Esophagus muscularis mucosa (tissue), 4 donors: ENCODE data around the gene DIP2C. TPM values are rescaled to one million over a fixed set of nuclear protein-coding genes. Genes with fewer than 3 reads are reported as not detected.

Source experiments
- DNase-seq: peaks from one replicate; pipeline ENCODE4 v3.0.0-alpha.2; 2017; ENCODE audit errors: extremely low spot score
- H3K27ac ChIP-seq, 4 donors: fragments of 200-600 bp; sonication (generic); replicated peaks in 1 of 4; 1 replicate in 3 of 4; 2 replicates in 1 of 4; pipeline ENCODE4 v1.5.1; 2016 to 2019; ENCODE audit warnings: mild to moderate bottlenecking in 1 of 4
- H3K27me3 ChIP-seq, 4 donors: fragments of 200-600 bp; sonication (generic); one replicate each; pipeline versions ENCODE4 v1.5.1 to v1.6.0; 2016 to 2019
- H3K36me3 ChIP-seq, 4 donors: fragments of 200-600 bp; sonication (generic); one replicate each; pipeline ENCODE4 v1.5.1; 2016 to 2019
- H3K4me1 ChIP-seq, 4 donors: fragments of 200-600 bp; sonication (generic); one replicate each; pipeline ENCODE4 v1.5.1; 2016 to 2019
- H3K4me3 ChIP-seq, 4 donors: fragments of 200-600 bp; sonication (generic); 1 replicate in 2 of 4; 2 replicates in 2 of 4; pipeline ENCODE4 v1.5.1; 2016 to 2019; ENCODE audit warnings: mild to moderate bottlenecking in 4 of 4, moderate library complexity in 1 of 4
- H3K9me3 ChIP-seq, 4 donors: fragments of 200-600 bp; sonication (generic); 1 replicate in 3 of 4; 2 replicates in 1 of 4; pipeline ENCODE4 v1.5.1; 2016 to 2019
- EP300 ChIP-seq: sonication (generic); formaldehyde crosslinking; IDR thresholded peaks from one replicate; pipeline ENCODE4 v1.6.1; 2017; ENCODE audit warnings: antibody characterized with exemption
- POLR2A ChIP-seq: fragments of 450-650 bp; IDR thresholded peaks from one replicate; pipeline ENCODE4 v1.6.1; 2017; ENCODE audit warnings: antibody characterized with exemption, moderate library complexity, mild to moderate bottlenecking, low read depth
- POLR2AphosphoS5 ChIP-seq, 2 donors: sonication (generic); formaldehyde crosslinking; IDR thresholded peaks; one replicate each; pipeline ENCODE4 v1.6.1; 2017; ENCODE audit warnings: antibody characterized with exemption in 2 of 2
- WGBS: methylation state at CpG from one replicate; pipeline ENCODE4 v1.1.5; 2018; 5-methylcytosine and 5-hydroxymethylcytosine counted together
- intact Hi-C: fragments of 100-400 bp; cut with DNase I; formaldehyde crosslinking; loops from one replicate; pipeline ENCODE4 v1.15.1; 2023
- total RNA-seq, 4 donors: library from RNA; depleted of rRNA; stranded (reverse); fragments of >200 nt; gene quantifications; one replicate each; pipeline versions ENCODE4 v1.1.0 to v1.2.1, GENCODE V29; 2016
- TF ChIP-seq, protein P1 (sequence below), 3 experiments: fragments of 200-600 bp in 2 of 3; fragments of 450-650 bp in 1 of 3; sonication (generic) in 2 of 3; IDR thresholded peaks; one replicate each; pipeline ENCODE4 v1.5.1; 2017 to 2019; ENCODE audit warnings: antibody characterized with exemption in 3 of 3, mild to moderate bottlenecking in 2 of 3, moderate library complexity in 1 of 3

Gene DIP2C
- total RNA-seq, 4 donors from 2014 or later, result 38.6 to 66.4 (median 55.7) TPM

DNA sequence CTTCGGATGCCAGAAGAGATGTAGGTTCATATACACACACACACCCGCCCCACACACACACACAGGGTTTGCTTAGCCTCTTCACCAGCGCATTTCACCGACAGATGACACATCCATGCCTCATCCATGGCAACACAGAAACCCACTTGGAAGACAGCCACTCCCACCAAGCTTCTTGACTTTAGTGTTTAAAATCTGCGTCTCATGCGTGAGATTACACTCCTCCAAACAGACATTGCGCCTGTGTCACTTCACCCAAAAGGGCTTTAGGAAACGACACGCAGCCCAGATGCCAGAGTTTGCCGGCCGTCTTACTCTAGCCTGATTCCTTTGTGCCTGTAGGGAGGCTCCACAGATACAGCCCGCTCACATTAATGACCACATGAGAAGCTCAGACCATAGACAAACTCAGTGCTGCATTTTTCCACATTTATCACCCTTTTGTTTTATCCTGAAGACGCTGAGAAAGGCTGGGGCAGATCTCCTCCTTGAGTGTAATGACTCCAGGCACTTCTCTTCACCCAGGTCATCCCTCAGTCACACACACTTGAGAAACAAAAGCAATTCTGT lies 73.8 kb downstream of the DIP2C start:
- DNase-seq, result no peak

DNA sequence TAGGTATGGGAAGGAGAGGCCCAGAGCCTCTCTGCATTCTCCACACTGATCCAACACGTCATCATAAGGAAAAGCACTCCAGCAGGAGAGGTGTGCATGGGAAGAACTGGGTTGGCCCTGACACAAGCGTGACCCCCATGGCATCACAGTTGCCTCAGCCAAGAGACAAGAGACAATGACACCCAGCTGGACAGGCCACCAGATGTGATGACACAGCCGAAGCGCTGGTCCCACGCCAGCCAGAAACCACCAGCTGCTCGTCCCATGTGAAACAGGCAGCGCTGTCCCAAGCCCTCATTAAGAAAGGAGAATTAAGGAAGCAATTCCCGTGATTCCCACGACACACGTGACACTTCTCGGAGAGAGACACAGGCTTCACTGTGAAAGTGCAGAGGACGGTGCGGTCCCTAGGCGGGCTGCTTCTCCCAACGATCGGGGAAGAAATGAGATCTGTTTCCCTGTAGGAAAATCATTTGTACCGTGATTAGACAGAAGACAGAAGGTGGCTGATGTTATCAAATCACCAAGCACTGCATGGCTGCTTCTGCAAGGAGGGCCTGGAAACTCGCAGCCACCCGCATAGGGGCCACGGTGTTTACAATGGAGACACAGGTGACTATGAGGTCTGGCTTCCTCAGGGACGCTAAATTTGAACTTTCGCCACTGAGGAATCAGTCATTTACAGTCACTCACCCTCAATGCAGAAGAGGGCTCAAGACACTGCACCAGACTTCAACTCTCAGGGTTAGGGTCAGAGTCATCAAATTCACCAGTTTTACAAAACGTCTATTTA lies 74.5 kb downstream of the DIP2C start:
- Histone ChIP-seq H3K36me3 (no peaks in the 10 kb centered on the region), H3K27ac (peak overlapping the region; percentile 61 to 69 (median 66)), H3K4me1 (peaks cover 51 to 98% (median 97%) of the 10 kb centered on the region in 4 donors), H3K9me3 (no peaks in the 10 kb centered on the region), H3K27me3 (no peaks in the 10 kb centered on the region), H3K4me3 (no peak overlapping the region)
- no peak for TF ChIP-seq EP300
- no peak for TF ChIP-seq POLR2A
- no peak for TF ChIP-seq POLR2AphosphoS5 (IDR thresholded peaks at IDR 0.05)
- TF ChIP-seq, protein P1, sequence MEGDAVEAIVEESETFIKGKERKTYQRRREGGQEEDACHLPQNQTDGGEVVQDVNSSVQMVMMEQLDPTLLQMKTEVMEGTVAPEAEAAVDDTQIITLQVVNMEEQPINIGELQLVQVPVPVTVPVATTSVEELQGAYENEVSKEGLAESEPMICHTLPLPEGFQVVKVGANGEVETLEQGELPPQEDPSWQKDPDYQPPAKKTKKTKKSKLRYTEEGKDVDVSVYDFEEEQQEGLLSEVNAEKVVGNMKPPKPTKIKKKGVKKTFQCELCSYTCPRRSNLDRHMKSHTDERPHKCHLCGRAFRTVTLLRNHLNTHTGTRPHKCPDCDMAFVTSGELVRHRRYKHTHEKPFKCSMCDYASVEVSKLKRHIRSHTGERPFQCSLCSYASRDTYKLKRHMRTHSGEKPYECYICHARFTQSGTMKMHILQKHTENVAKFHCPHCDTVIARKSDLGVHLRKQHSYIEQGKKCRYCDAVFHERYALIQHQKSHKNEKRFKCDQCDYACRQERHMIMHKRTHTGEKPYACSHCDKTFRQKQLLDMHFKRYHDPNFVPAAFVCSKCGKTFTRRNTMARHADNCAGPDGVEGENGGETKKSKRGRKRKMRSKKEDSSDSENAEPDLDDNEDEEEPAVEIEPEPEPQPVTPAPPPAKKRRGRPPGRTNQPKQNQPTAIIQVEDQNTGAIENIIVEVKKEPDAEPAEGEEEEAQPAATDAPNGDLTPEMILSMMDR (IDR thresholded peaks at IDR 0.05), result no peak
- intact Hi-C loops, result no loop called here
- 85% methylated on average over 23 of the region's 23 CpGs for WGBS
- no peak for DNase-seq

More for the DNA sequence above, 73.8 kb downstream of the DIP2C start:
- Histone ChIP-seq H3K27me3 (no peaks in the 10 kb centered on the region), H3K9me3 (no peaks in the 10 kb centered on the region), H3K4me1 (peaks cover 51 to 97% (median 91%) of the 10 kb centered on the region in 4 donors), H3K27ac (peak overlapping the region in 1 of 4 donors; percentile 25), H3K4me3 (no peak overlapping the region), H3K36me3 (no peaks in the 10 kb centered on the region)
- 72% methylated on average over 11 of the region's 13 CpGs for WGBS
- no peak for TF ChIP-seq POLR2A
- no peak for TF ChIP-seq POLR2AphosphoS5 (IDR thresholded peaks at IDR 0.05)
- TF ChIP-seq, protein P1 (IDR thresholded peaks at IDR 0.05), result no peak
- no peak for TF ChIP-seq EP300
- intact Hi-C loops, result no loop called here

- Histone ChIP-seq H3K4me3 (no peak overlapping the region), H3K4me1 (peaks cover 51 to 97% (median 95%) of the 10 kb centered on the region in 4 donors), H3K36me3 (no peaks in the 10 kb centered on the region), H3K9me3 (no peaks in the 10 kb centered on the region), H3K27me3 (no peaks in the 10 kb centered on the region), H3K27ac (peak overlapping the region; percentile 61 to 69 (median 66))
- TF ChIP-seq POLR2AphosphoS5 (IDR thresholded peaks at IDR 0.05), result no peak
- no peak for TF ChIP-seq EP300
- TF ChIP-seq, protein P1 (IDR thresholded peaks at IDR 0.05), result no peak
- TF ChIP-seq POLR2A, result no peak
- intact Hi-C loops, result no loop called here
- WGBS, result 77% methylated on average over 4 of the region's 15 CpGs
- DNase-seq, result no peak
Measured at GRCh38 chr10:614139-614711, 75.2 kb downstream of the DIP2C start.

DNA sequence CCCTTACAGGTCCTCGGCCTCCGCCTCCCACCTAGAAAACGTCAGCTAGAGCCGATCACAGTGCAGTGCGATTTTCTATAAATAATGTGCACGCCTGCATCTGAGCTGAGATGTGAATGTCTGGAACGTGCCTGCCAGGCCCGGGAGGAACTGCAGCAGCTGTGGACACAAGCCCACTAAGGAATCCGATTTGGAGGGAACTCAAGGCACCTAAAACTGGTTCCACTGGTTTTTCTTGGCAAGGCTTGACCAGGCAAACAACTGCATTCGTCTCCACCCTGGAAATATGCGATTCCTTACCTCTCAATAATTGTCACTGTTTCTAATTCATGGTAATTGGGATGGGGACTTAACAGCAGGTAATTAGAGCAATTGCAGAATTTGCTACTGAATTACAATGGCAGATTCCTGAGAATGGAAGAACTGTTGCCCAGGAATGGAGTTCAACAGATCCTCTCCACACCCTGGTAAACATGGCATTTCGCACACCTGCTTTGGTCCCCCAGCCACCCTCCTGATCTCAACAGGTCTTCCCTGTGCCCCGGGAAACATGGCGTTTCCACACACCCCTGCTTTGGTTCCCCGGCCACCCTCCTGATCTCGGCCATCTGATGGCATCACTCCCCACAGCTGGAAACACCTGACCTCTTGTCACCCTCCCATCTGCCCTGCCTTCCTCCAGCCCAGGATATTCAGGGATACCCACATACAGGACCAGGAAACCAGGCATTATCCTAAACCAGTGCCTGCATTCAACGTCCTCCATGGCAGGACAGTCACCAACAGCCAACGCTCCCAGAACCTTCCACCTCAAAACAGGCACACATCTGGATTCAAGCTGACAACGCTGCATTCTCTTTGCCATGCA lies 76.0 kb downstream of the DIP2C start:
- H3K9me3 ChIP-seq, result no peaks in the 10 kb centered on the region
- peak; percentile 18 to 40 for TF ChIP-seq POLR2AphosphoS5 (IDR thresholded peaks at IDR 0.05)
- no peak for TF ChIP-seq EP300
- TF ChIP-seq, protein P1 (IDR thresholded peaks at IDR 0.05), result no peak
- TF ChIP-seq POLR2A, result no peak
- intact Hi-C loops, result no loop called here
- peak overlapping the region; percentile 61 to 69 (median 66) for H3K27ac ChIP-seq
- H3K36me3 ChIP-seq, result no peaks in the 10 kb centered on the region
- DNase-seq, result no peak
- no peaks in the 10 kb centered on the region for H3K27me3 ChIP-seq
- 68% methylated on average over 18 of the region's 19 CpGs for WGBS
- no peak overlapping the region for H3K4me3 ChIP-seq
- peaks cover 46 to 97% (median 90%) of the 10 kb centered on the region in 4 donors for H3K4me1 ChIP-seq
